H9 (cell line): ENCODE measurements around the gene DHX58. TPM values are rescaled to one million over a fixed set of nuclear protein-coding genes. Genes with fewer than 3 reads are reported as not detected.

ENCODE experiments used
- DNase-seq: peaks from one replicate; pipeline ENCODE4 v3.0.0-alpha.2; 2017
- H2AFZ ChIP-seq: one replicate; pipeline ENCODE4 v1.6.1; 2013; ENCODE audit warnings: mild to moderate bottlenecking, low read length, control low read depth, moderate library complexity
- H2AK5ac ChIP-seq: 2 replicates; pipeline ENCODE4 v1.6.1; 2013; ENCODE audit warnings: low read length, control low read depth, mixed read lengths; ENCODE audit not compliant: insufficient read length
- H2BK120ac ChIP-seq: one replicate; pipeline ENCODE4 v1.6.1; 2013; ENCODE audit warnings: low read depth, mild to moderate bottlenecking, low read length, control low read depth, inconsistent platforms; ENCODE audit not compliant: poor library complexity, severe bottlenecking
- H2BK12ac ChIP-seq: 2 replicates; pipeline ENCODE4 v1.6.1; 2013; ENCODE audit warnings: low read length, control low read depth, mixed read lengths, low read depth; ENCODE audit not compliant: insufficient read length
- H2BK15ac ChIP-seq: 2 replicates; pipeline ENCODE4 v1.6.1; 2013; ENCODE audit warnings: low read depth, low read length, control low read depth
- H2BK20ac ChIP-seq: one replicate; pipeline ENCODE4 v1.6.1; 2013; ENCODE audit warnings: low read depth, mild to moderate bottlenecking, low read length, control low read depth, inconsistent platforms; ENCODE audit not compliant: poor library complexity, severe bottlenecking
- H2BK5ac ChIP-seq: 2 replicates; pipeline ENCODE4 v1.6.1; 2013; ENCODE audit warnings: low read length, control low read depth, mixed read lengths; ENCODE audit not compliant: insufficient read length
- H3K14ac ChIP-seq: 2 replicates; pipeline ENCODE4 v1.6.1; 2013; ENCODE audit warnings: low read length, control low read depth; ENCODE audit not compliant: insufficient read depth
- H3K18ac ChIP-seq: 2 replicates; pipeline ENCODE4 v1.6.1; 2013; ENCODE audit warnings: low read depth, mild to moderate bottlenecking, mixed read lengths, low read length, control low read depth; ENCODE audit not compliant: insufficient read length
- H3K23ac ChIP-seq: 2 replicates; pipeline ENCODE4 v1.6.1; 2013; ENCODE audit warnings: low read length, control low read depth, mixed read lengths, low read depth; ENCODE audit not compliant: insufficient read length
- H3K23me2 ChIP-seq: 2 replicates; pipeline ENCODE4 v1.6.1; 2013; ENCODE audit warnings: low read depth, mild to moderate bottlenecking, mixed read lengths, low read length, control low read depth; ENCODE audit not compliant: insufficient read length, poor library complexity, severe bottlenecking
- H3K27ac ChIP-seq: 2 replicates; pipeline ENCODE4 v1.5.1; 2013; ENCODE audit warnings: low read length, control low read depth, mixed read lengths, low read depth; ENCODE audit not compliant: insufficient read length
- H3K27me3 ChIP-seq: 2 replicates; pipeline ENCODE4 v1.6.1; 2013; ENCODE audit warnings: low read length, control low read depth, inconsistent platforms; ENCODE audit not compliant: insufficient read depth
- H3K4ac ChIP-seq: 2 replicates; pipeline ENCODE4 v1.6.1; 2013; ENCODE audit warnings: low read depth, mild to moderate bottlenecking, control low read depth, inconsistent platforms, low read length, moderate library complexity
- H3K4me1 ChIP-seq: 2 replicates; pipeline ENCODE4 v1.6.1; 2013; ENCODE audit warnings: low read length, control low read depth, inconsistent platforms; ENCODE audit not compliant: insufficient read depth
- H3K4me2 ChIP-seq: 2 replicates; pipeline ENCODE4 v1.6.1; 2013; ENCODE audit warnings: low read length, control low read depth, mixed read lengths; ENCODE audit not compliant: insufficient read length, insufficient read depth
- H3K56ac ChIP-seq: 2 replicates; pipeline ENCODE4 v1.6.1; 2013; ENCODE audit warnings: low read depth, mild to moderate bottlenecking, mixed read lengths, low read length, control low read depth; ENCODE audit not compliant: insufficient read length
- H3K79me1 ChIP-seq: 2 replicates; pipeline ENCODE4 v1.6.1; 2013; ENCODE audit warnings: low read depth, mild to moderate bottlenecking, moderate library complexity, low read length, control low read depth, inconsistent platforms; ENCODE audit not compliant: insufficient read depth, poor library complexity, severe bottlenecking
- H3K79me2 ChIP-seq: 2 replicates; pipeline ENCODE4 v1.6.1; 2013; ENCODE audit warnings: low read length, control low read depth, inconsistent platforms; ENCODE audit not compliant: insufficient read depth
- H3K9ac ChIP-seq: 2 replicates; pipeline ENCODE4 v1.6.1; 2013; ENCODE audit warnings: low read length, control low read depth, mixed read lengths; ENCODE audit not compliant: insufficient read length; ENCODE audit errors: extremely low read depth
- H3K9me3 ChIP-seq: one replicate; pipeline ENCODE4 v1.6.1; 2013; ENCODE audit warnings: low read depth, low read length, inconsistent platforms; ENCODE audit not compliant: control insufficient read depth
- H3T11ph ChIP-seq: one replicate; pipeline ENCODE4 v1.6.1; 2013; ENCODE audit warnings: mild to moderate bottlenecking, low read length, control low read depth, inconsistent platforms
- H4K20me1 ChIP-seq: one replicate; pipeline ENCODE4 v1.6.1; 2013; ENCODE audit not compliant: control insufficient read depth, insufficient read length, insufficient read depth
- H4K5ac ChIP-seq: 2 replicates; pipeline ENCODE4 v1.6.1; 2013; ENCODE audit warnings: low read depth, mild to moderate bottlenecking, mixed read lengths, low read length, control low read depth; ENCODE audit not compliant: insufficient read length
- H4K8ac ChIP-seq: replicated peaks from 2 replicates; pipeline ENCODE4 v1.6.1; 2013; ENCODE audit warnings: low read length, control low read depth, mixed read lengths, low read depth; ENCODE audit not compliant: insufficient read length
- H4K91ac ChIP-seq: 2 replicates; pipeline ENCODE4 v1.6.1; 2013; ENCODE audit warnings: low read depth, mild to moderate bottlenecking, moderate library complexity, mixed read lengths, low read length, control low read depth; ENCODE audit not compliant: insufficient read length
- H3K27ac Mint-ChIP-seq, 3 experiments: 2 replicates in 2 of 3; 3 replicates in 1 of 3; pipeline ENCODE4 v1.8.0; 2020 to 2021; ENCODE audit warnings: mixed read lengths in 3 of 3, mild to moderate bottlenecking in 1 of 3, moderate library complexity in 1 of 3
- H3K27me3 Mint-ChIP-seq: 2 replicates; pipeline ENCODE4 v1.8.0; 2021; ENCODE audit warnings: low read depth, mild to moderate bottlenecking, moderate library complexity, mixed read lengths
- H3K36me3 Mint-ChIP-seq, 3 experiments: 2 replicates in 2 of 3; 3 replicates in 1 of 3; pipeline ENCODE4 v1.8.0; 2020 to 2021; ENCODE audit warnings: low read depth in 3 of 3, mixed read lengths in 3 of 3; ENCODE audit not compliant: insufficient read depth in 1 of 3
- H3K4me1 Mint-ChIP-seq, 2 experiments: 2 replicates each; pipeline ENCODE4 v1.8.0; 2020; ENCODE audit warnings: mixed read lengths in 2 of 2
- H3K4me3 Mint-ChIP-seq, 2 experiments: 2 replicates in 1 of 2; 3 replicates in 1 of 2; pipeline ENCODE4 v1.8.0; 2020 to 2021; ENCODE audit warnings: mild to moderate bottlenecking in 2 of 2, mixed read lengths in 2 of 2, moderate library complexity in 1 of 2
- H3K9me3 Mint-ChIP-seq, 2 experiments: 2 replicates in 1 of 2; 3 replicates in 1 of 2; pipeline ENCODE4 v1.8.0; 2020; ENCODE audit warnings: mild to moderate bottlenecking in 2 of 2, mixed read lengths in 2 of 2, moderate library complexity in 1 of 2
- CTCF ChIP-seq: fragments of 200-600 bp; sonication (generic); conservative IDR thresholded peaks from 3 replicates; pipeline ENCODE4 v1.8.0; 2021; ENCODE audit warnings: antibody characterized with exemption, mild to moderate bottlenecking
- WGBS: extraction: QIAGEN DNeasy Blood & Tissue Kit; methylation state at CpG from one replicate; pipeline ENCODE4 v1.1.7; 2013; ENCODE audit warnings: missing lambda C conversion rate, low lambda C conversion rate, mixed read lengths; ENCODE audit not compliant: insufficient read length; ENCODE audit errors: extremely low coverage; 5-methylcytosine and 5-hydroxymethylcytosine counted together
- total RNA-seq: library from RNA; stranded (reverse); gene quantifications from 2 replicates; pipeline ENCODE4 v1.2.1, GENCODE V29; 2021

The DHX58 gene
- total RNA-seq, 1 experiment from 2014 or later, result 3.9 TPM

GRCh38 chr17:42075789-42076188 is 36.7 kb downstream of the DHX58 start:
- Histone ChIP-seq H3K79me1 (no peaks in the 10 kb centered on the region), H3K56ac (no peak overlapping the region), H3K18ac (no peak overlapping the region), H4K91ac (no peak overlapping the region), H3K27ac (no peak overlapping the region), H3K9ac (no peak overlapping the region), H3K23me2 (peaks cover 6% of the 10 kb centered on the region), H4K8ac (no peak overlapping the region), H3K4me1 (0 out of 2 replicates have a peak, but pooled peaks cover 3% of the 10 kb centered on the region), H4K5ac (no peak overlapping the region), H2AFZ (no peak overlapping the region), H2BK5ac (no peak overlapping the region), H2BK20ac (no peak overlapping the region), H2AK5ac (no peak overlapping the region), H3K14ac (no peak overlapping the region), H3K9me3 (no peaks in the 10 kb centered on the region), H3K79me2 (no peaks in the 10 kb centered on the region), H3K23ac (no peak overlapping the region), H3T11ph (no peak overlapping the region), H2BK12ac (no peak overlapping the region), H3K27me3 (no peaks in the 10 kb centered on the region), H3K4ac (no peak overlapping the region), H2BK120ac (no peak overlapping the region), H4K20me1 (no peaks in the 10 kb centered on the region), H2BK15ac (no peak overlapping the region), H3K4me2 (no peak overlapping the region)
- H3K36me3 Mint-ChIP-seq, result no peaks in the 10 kb centered on the region; a peak in 1 of 7 replicates
- H3K4me3 Mint-ChIP-seq, result no peak overlapping the region
- no peaks in the 10 kb centered on the region for H3K9me3 Mint-ChIP-seq
- TF ChIP-seq CTCF, result no peak
- peaks cover 14% of the 10 kb centered on the region for H3K27me3 Mint-ChIP-seq
- no CpG with 5 or more reads among the region's 6 CpGs for WGBS
- 0 out of 7 replicates have a peak overlapping the region, but pooled peaks of 1 of the 3 experiments have one; percentile 19 for H3K27ac Mint-ChIP-seq
- peaks cover 10 to 25% of the 10 kb centered on the region in 2 experiments for H3K4me1 Mint-ChIP-seq
- DNase-seq, result no peak
